OCI-LY1 (cell line): ENCODE data around the gene FCGBP.
A peak's percentile ranks its signal among the peaks of the same experiment; 100 is the strongest.

Experiments
- H2AFZ ChIP-seq: fragments of 200-600 bp; sonication (generic), shearing (Covaris generic); 2 replicates; pipeline ENCODE4 v1.6.0; 2014; ENCODE audit warnings: antibody characterized with exemption, mild to moderate bottlenecking, low read length
- H3F3A ChIP-seq: fragments of 200-600 bp; sonication (generic), shearing (Covaris generic); 2 replicates; pipeline ENCODE4 v1.6.0; 2014; ENCODE audit warnings: mild to moderate bottlenecking, antibody characterized with exemption, low read length, moderate library complexity; ENCODE audit not compliant: insufficient read depth
- H3K27ac ChIP-seq: fragments of 200-600 bp; sonication (generic); 2 replicates; pipeline ENCODE4 v1.5.1; 2014; ENCODE audit warnings: low read length, mixed run types, mild to moderate bottlenecking, low read depth; ENCODE audit not compliant: poor library complexity, severe bottlenecking
- H3K27me3 ChIP-seq: fragments of 200-600 bp; sonication (generic); 2 replicates; pipeline ENCODE4 v1.6.0; 2014; ENCODE audit warnings: antibody characterized with exemption, mild to moderate bottlenecking, low read length, moderate library complexity; ENCODE audit not compliant: insufficient read depth
- H3K36me3 ChIP-seq: fragments of 200-600 bp; sonication (generic); 2 replicates; pipeline ENCODE4 v1.6.1; 2014; ENCODE audit warnings: mild to moderate bottlenecking, antibody characterized with exemption, low read length, moderate library complexity, mixed read lengths; ENCODE audit not compliant: insufficient read depth
- H3K4me1 ChIP-seq: fragments of 200-600 bp; sonication (generic); 2 replicates; pipeline ENCODE4 v1.5.1; 2014; ENCODE audit warnings: mild to moderate bottlenecking, low read length, moderate library complexity; ENCODE audit not compliant: insufficient read depth, severe bottlenecking
- H3K4me2 ChIP-seq: fragments of 200-600 bp; sonication (generic), shearing (Covaris generic); 2 replicates; pipeline ENCODE4 v1.6.1; 2014; ENCODE audit warnings: low read length
- H3K4me3 ChIP-seq: fragments of 200-600 bp; sonication (generic); 2 replicates; pipeline ENCODE4 v1.5.1; 2014; ENCODE audit warnings: low read length, low read depth, mild to moderate bottlenecking, mixed read lengths; ENCODE audit not compliant: poor library complexity, severe bottlenecking
- H3K79me2 ChIP-seq: fragments of 200-600 bp; shearing (Covaris generic); 2 replicates; pipeline ENCODE4 v1.6.1; 2016; ENCODE audit warnings: mixed run types, low read length, mixed read lengths; ENCODE audit not compliant: insufficient read depth
- H3K9ac ChIP-seq: fragments of 200-600 bp; sonication (generic), shearing (Covaris generic); 2 replicates; pipeline ENCODE4 v1.6.1; 2014; ENCODE audit warnings: mild to moderate bottlenecking, low read length, mixed read lengths
- H3K9me2 ChIP-seq: fragments of 200-600 bp; sonication (generic), shearing (Covaris generic); 2 replicates; pipeline ENCODE4 v1.6.1; 2014; ENCODE audit warnings: low read depth, mild to moderate bottlenecking, low read length, mixed read lengths
- H3K9me3 ChIP-seq: fragments of 200-600 bp; shearing (Covaris generic); 2 replicates; pipeline ENCODE4 v1.6.1; 2014; ENCODE audit warnings: low read length, mixed read lengths
- H4K20me1 ChIP-seq: fragments of 200-600 bp; sonication (generic), shearing (Covaris generic); 2 replicates; pipeline ENCODE4 v1.6.0; 2016; ENCODE audit warnings: mild to moderate bottlenecking, low read length; ENCODE audit not compliant: insufficient read depth
- CTCF ChIP-seq: fragments of 200-600 bp; sonication (generic), shearing (Covaris generic); IDR thresholded peaks from 2 replicates; pipeline ENCODE4 v1.5.1; 2017; ENCODE audit warnings: mild to moderate bottlenecking, antibody characterized with exemption, low read length, moderate library complexity, mixed read lengths
- EZH2 ChIP-seq: fragments of 200-600 bp; sonication (generic), shearing (Covaris generic); IDR thresholded peaks from 2 replicates; pipeline ENCODE4 v1.8.0; 2017; ENCODE audit warnings: borderline replicate concordance, mixed run types, mild to moderate bottlenecking, antibody characterized with exemption, low read length, moderate library complexity, mixed read lengths

FCGBP gene

GRCh38 chr19:39974377-39975155 lies 40.1 kb upstream of the FCGBP start:
- H3K9me3 ChIP-seq = no peaks in the 10 kb centered on the region
- no peak overlapping the region for H2AFZ ChIP-seq
- no peaks in the 10 kb centered on the region for H3F3A ChIP-seq
- H3K9ac ChIP-seq = no peak overlapping the region
- H3K27ac ChIP-seq = no peak overlapping the region
- peaks cover 13% of the 10 kb centered on the region for H3K79me2 ChIP-seq
- no peak for TF ChIP-seq CTCF
- TF ChIP-seq EZH2 = no peak
- H4K20me1 ChIP-seq = no peaks in the 10 kb centered on the region
- H3K4me1 ChIP-seq = peaks cover 20% of the 10 kb centered on the region
- no peak overlapping the region for H3K4me3 ChIP-seq
- H3K36me3 ChIP-seq = peaks cover 71% of the 10 kb centered on the region
- no peaks in the 10 kb centered on the region for H3K27me3 ChIP-seq
- H3K9me2 ChIP-seq = no peaks in the 10 kb centered on the region
- H3K4me2 ChIP-seq = no peak overlapping the region

- H3K27ac ChIP-seq = peak overlapping the region; percentile 3
These were observed 37.1 kb upstream of the FCGBP start for GRCh38 chr19:39971380-39972035.

More at GRCh38 chr19:39971380-39972035, 37.1 kb upstream of the FCGBP start:
- peak overlapping the region; percentile 70 for H3K4me3 ChIP-seq
- H4K20me1 ChIP-seq = no peaks in the 10 kb centered on the region
- H3K4me2 ChIP-seq = peak overlapping the region; percentile 98
- peaks cover 41% of the 10 kb centered on the region for H3K36me3 ChIP-seq
- H3K9ac ChIP-seq = peak overlapping the region; percentile 69
- peaks cover 45% of the 10 kb centered on the region for H3K4me1 ChIP-seq
- H3K9me3 ChIP-seq = no peaks in the 10 kb centered on the region
- H2AFZ ChIP-seq = no peak overlapping the region
- no peaks in the 10 kb centered on the region for H3K9me2 ChIP-seq
- TF ChIP-seq EZH2 (no peak), CTCF (no peak)
- no peaks in the 10 kb centered on the region for H3F3A ChIP-seq
- H3K79me2 ChIP-seq = peaks cover 13% of the 10 kb centered on the region
- no peaks in the 10 kb centered on the region for H3K27me3 ChIP-seq
